CD8-positive, alpha-beta memory T cell (primary cell): Measurements from ENCODE around the gene USP47. TPM values are rescaled to one million over a fixed set of nuclear protein-coding genes. Genes with fewer than 3 reads are reported as not detected.
A peak's percentile ranks its signal among the peaks of the same experiment; 100 is the strongest.

Experiments
- CTCF ChIA-PET: fragments of 350-600 bp; sonication (Branson Sonifier 250); formaldehyde crosslinking; loops from one replicate; lab custom pipeline; 2021; ENCODE audit warnings: antibody characterized with exemption; lab: Charles Lee
- POLR2A ChIA-PET: fragments of 350-600 bp; sonication (Branson Sonifier 250); formaldehyde crosslinking; loops from one replicate; lab custom pipeline; 2021; ENCODE audit warnings: antibody characterized with exemption; lab: Charles Lee
- DNase-seq, 5 donors: peaks; one replicate each; pipeline versions ENCODE4 v3.0.0 to v3.0.0-alpha.2; 2020 to 2022; ENCODE audit warnings: mixed read lengths in 1 of 5
- H3K27ac ChIP-seq: one replicate; pipeline ENCODE4 v1.7.0; 2013; ENCODE audit warnings: low read depth, mild to moderate bottlenecking, low read length, moderate library complexity
- H3K27me3 ChIP-seq: 2 replicates; pipeline ENCODE4 v1.7.0; 2013; ENCODE audit warnings: low read length, mild to moderate bottlenecking; ENCODE audit not compliant: insufficient read depth, poor library complexity, severe bottlenecking
- H3K36me3 ChIP-seq: 2 replicates; pipeline ENCODE4 v1.7.0; 2013; ENCODE audit warnings: mild to moderate bottlenecking, low read length, moderate library complexity; ENCODE audit not compliant: insufficient read depth
- H3K4me1 ChIP-seq: 2 replicates; pipeline ENCODE4 v1.7.0; 2013; ENCODE audit warnings: mild to moderate bottlenecking, low read length, moderate library complexity; ENCODE audit not compliant: insufficient read depth
- H3K4me3 ChIP-seq: 2 replicates; pipeline ENCODE4 v1.7.0; 2013; ENCODE audit warnings: mild to moderate bottlenecking, low read length
- H3K9me3 ChIP-seq: 2 replicates; pipeline ENCODE4 v1.7.0; 2013; ENCODE audit warnings: mild to moderate bottlenecking, low read length
- H3K27ac Mint-ChIP-seq, 8 donors: one replicate each; pipeline ENCODE4 v1.8.0; 2020 to 2021; ENCODE audit warnings: mixed read lengths in 8 of 8, mild to moderate bottlenecking in 6 of 8, inconsistent platforms in 3 of 8, moderate library complexity in 3 of 8
- H3K27me3 Mint-ChIP-seq, 2 donors: one replicate each; pipeline ENCODE4 v1.8.0; 2020 to 2021; ENCODE audit warnings: mixed read lengths in 2 of 2, mild to moderate bottlenecking in 1 of 2, moderate library complexity in 1 of 2
- H3K36me3 Mint-ChIP-seq, 3 donors: one replicate each; pipeline ENCODE4 v1.8.0; 2020 to 2021; ENCODE audit warnings: mixed read lengths in 3 of 3, inconsistent platforms in 1 of 3, mild to moderate bottlenecking in 1 of 3
- H3K4me1 Mint-ChIP-seq, 3 donors: one replicate each; pipeline ENCODE4 v1.8.0; 2020 to 2021; ENCODE audit warnings: mixed read lengths in 3 of 3, inconsistent platforms in 1 of 3, mild to moderate bottlenecking in 1 of 3
- H3K4me3 Mint-ChIP-seq, 7 donors: one replicate each; pipeline ENCODE4 v1.8.0; 2020 to 2021; ENCODE audit warnings: mixed read lengths in 7 of 7, mild to moderate bottlenecking in 6 of 7, moderate library complexity in 4 of 7, inconsistent platforms in 2 of 7
- H3K9me3 Mint-ChIP-seq, 5 donors: one replicate each; pipeline ENCODE4 v1.8.0; 2020 to 2022; ENCODE audit warnings: mixed read lengths in 5 of 5, mild to moderate bottlenecking in 3 of 5, moderate library complexity in 2 of 5, inconsistent platforms in 1 of 5
- polyA plus RNA-seq: library from polyadenylated mRNA; unstranded; fragments of 300-500 nt; fragmentation: Illumina TruSeq; gene quantifications from one replicate; pipeline ENCODE4 v1.2.3, GENCODE V29; 2021
- total RNA-seq, 2 experiments: library from RNA; stranded (reverse); gene quantifications; one replicate each; pipeline ENCODE4 v1.2.3, GENCODE V29; 2021

The USP47 gene
- total and polyA plus RNA-seq, 3 experiments from 2014 or later, result 47.0 to 53.8 (median 50.2) TPM

DNA sequence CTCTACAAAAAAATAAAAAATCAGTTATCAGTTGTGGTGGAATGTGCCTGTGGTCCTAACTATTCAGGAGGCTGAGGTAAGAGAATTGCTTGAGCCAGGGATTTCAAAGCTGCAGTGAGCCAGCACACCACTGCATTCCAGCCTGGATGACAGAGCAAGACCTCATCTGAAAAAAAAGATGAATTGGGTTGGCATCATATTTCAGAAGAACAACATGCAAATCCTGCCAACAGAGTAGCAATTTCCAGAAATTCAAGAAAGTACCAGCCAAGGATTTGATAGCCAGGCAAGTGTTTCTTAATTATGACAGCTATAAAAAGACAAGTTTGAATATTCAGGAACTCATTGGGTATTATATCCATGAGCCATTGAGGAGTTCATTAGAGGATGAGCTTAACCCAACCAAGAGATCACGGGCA is 75.2 kb downstream of the USP47 start:
- no peaks in the 10 kb centered on the region for H3K9me3 ChIP-seq

DNA sequence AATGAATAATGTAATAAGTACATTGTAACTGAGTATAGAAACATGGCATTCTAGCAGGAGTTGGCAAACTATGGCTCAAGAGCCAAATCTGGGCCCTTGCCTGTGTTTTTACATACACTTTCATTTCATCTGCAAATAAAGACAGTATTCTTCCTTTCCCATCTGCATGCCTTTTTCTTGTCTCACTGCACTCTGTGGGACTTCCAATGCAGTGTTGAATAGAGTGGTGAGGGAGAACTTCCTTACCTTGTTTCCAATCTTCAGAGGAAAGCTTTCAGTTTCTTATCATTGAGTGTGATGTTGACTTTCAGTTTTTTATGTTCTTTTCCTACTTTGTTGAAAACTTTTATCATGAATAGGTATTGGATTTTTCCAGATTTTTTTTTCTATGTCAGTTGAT is 82.1 kb downstream of the USP47 start:
- POLR2A ChIA-PET, result no interaction called here
- no peak overlapping the region for H3K4me3 ChIP-seq
- DNase-seq, result no peak
- H3K9me3 Mint-ChIP-seq, result peaks cover 0 to 4% (median 0%) of the 10 kb centered on the region in 5 donors
- H3K27me3 Mint-ChIP-seq, result no peaks in the 10 kb centered on the region
- H3K9me3 ChIP-seq, result no peaks in the 10 kb centered on the region
- H3K27me3 ChIP-seq, result no peaks in the 10 kb centered on the region
- CTCF ChIA-PET, result no interaction called here
- no peaks in the 10 kb centered on the region for H3K4me1 ChIP-seq
- peak overlapping the region in 4 of 8 donors; percentile 8 to 57 (median 34) for H3K27ac Mint-ChIP-seq
- peaks cover 9 to 64% (median 27%) of the 10 kb centered on the region in 3 donors for H3K36me3 Mint-ChIP-seq
- no peak overlapping the region for H3K27ac ChIP-seq
- peaks cover 7 to 43% (median 19%) of the 10 kb centered on the region in 3 donors for H3K4me1 Mint-ChIP-seq
- no peak overlapping the region for H3K4me3 Mint-ChIP-seq
- H3K36me3 ChIP-seq, result peaks cover 4% of the 10 kb centered on the region

More for the DNA sequence above, 75.2 kb downstream of the USP47 start:
- ChIA-PET POLR2A (no interaction called here), CTCF (no interaction called here)
- Histone ChIP-seq H3K4me1 (no peaks in the 10 kb centered on the region), H3K36me3 (no peaks in the 10 kb centered on the region), H3K27me3 (no peaks in the 10 kb centered on the region), H3K27ac (no peak overlapping the region), H3K4me3 (no peak overlapping the region)
- Mint-ChIP-seq H3K4me3 (no peak overlapping the region), H3K27me3 (no peaks in the 10 kb centered on the region), H3K36me3 (peaks cover 0 to 30% (median 5%) of the 10 kb centered on the region in 3 donors), H3K27ac (peak overlapping the region in 1 of 8 donors; percentile 19), H3K9me3 (no peaks in the 10 kb centered on the region), H3K4me1 (peaks cover 0 to 11% (median 4%) of the 10 kb centered on the region in 3 donors)
- no peak for DNase-seq

- POLR2A ChIA-PET, result no interaction called here
- H3K4me3 ChIP-seq, result no peak overlapping the region
- peaks cover 39% of the 10 kb centered on the region for H3K36me3 ChIP-seq
- Mint-ChIP-seq H3K4me1 (peaks cover 3 to 24% (median 9%) of the 10 kb centered on the region in 3 donors), H3K9me3 (peaks cover 0 to 4% (median 0%) of the 10 kb centered on the region in 5 donors), H3K4me3 (no peak overlapping the region), H3K36me3 (peaks cover 15 to 76% (median 29%) of the 10 kb centered on the region in 3 donors), H3K27me3 (no peaks in the 10 kb centered on the region), H3K27ac (peak overlapping the region in 2 of 8 donors; percentile 9 to 18)
- H3K4me1 ChIP-seq, result no peaks in the 10 kb centered on the region
- no peak overlapping the region for H3K27ac ChIP-seq
- no peaks in the 10 kb centered on the region for H3K9me3 ChIP-seq
- no peaks in the 10 kb centered on the region for H3K27me3 ChIP-seq
- no peak for DNase-seq
- CTCF ChIA-PET, result interaction anchor here (1.4 kb wide), 1 partner anchor 115 kb away, joined by 3 read pairs; no protein-coding TSS in a partner anchor
These were observed 88.1 kb downstream of the USP47 start for GRCh38 chr11:11929920-11930319.

DNA sequence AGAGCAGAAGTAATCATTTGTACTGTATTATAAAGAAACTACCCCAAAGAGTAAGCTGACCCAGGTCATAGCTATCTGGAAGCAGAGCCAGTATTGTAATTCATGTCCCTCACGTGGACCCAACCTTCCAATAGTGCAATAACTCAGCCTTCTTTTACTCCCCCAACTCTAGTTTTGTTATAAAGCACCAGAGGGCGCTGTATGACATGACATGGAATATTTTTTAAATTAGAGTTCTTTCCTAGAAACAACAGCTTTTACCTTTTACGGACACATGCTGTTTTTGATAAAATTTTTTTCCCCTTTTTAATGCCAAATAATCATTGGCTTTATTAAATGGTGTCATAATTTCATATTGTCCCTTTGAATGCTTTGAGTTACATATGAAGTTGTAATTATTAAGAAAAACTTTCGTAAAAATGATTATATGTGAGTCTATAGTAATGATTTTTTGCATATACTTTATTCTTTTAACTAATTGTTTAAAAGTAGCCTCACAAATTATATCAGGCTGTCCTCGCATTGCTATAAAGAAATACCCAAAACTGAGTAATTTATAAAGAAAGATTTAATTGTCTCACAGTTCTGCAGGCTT is 89.8 kb downstream of the USP47 start:
- peaks cover 38% of the 10 kb centered on the region for H3K36me3 ChIP-seq

GRCh38 chr11:11935536-11935935 is 93.8 kb downstream of the USP47 start:
- H3K9me3 Mint-ChIP-seq, result no peaks in the 10 kb centered on the region
- H3K4me3 Mint-ChIP-seq, result no peak overlapping the region
- DNase-seq, result no peak
- H3K4me3 ChIP-seq, result no peak overlapping the region
- peaks cover 39% of the 10 kb centered on the region for H3K36me3 ChIP-seq
- no peaks in the 10 kb centered on the region for H3K4me1 ChIP-seq
- no peaks in the 10 kb centered on the region for H3K4me1 Mint-ChIP-seq
- H3K36me3 Mint-ChIP-seq, result peaks cover 14 to 84% (median 31%) of the 10 kb centered on the region in 3 donors
- POLR2A ChIA-PET, result no interaction called here
- H3K27ac Mint-ChIP-seq, result peak overlapping the region in 1 of 8 donors; percentile 12
- no peak overlapping the region for H3K27ac ChIP-seq
- CTCF ChIA-PET, result no interaction called here
- H3K27me3 ChIP-seq, result no peaks in the 10 kb centered on the region
- H3K9me3 ChIP-seq, result no peaks in the 10 kb centered on the region
- no peaks in the 10 kb centered on the region for H3K27me3 Mint-ChIP-seq

More for the DNA sequence above, 89.8 kb downstream of the USP47 start:
- ChIA-PET CTCF (interaction anchor here (0.6 to 2.5 kb wide), 3 partner anchors 18 to 136 kb away, joined by 3 to 21 read pairs (median 3); no protein-coding TSS in a partner anchor), POLR2A (no interaction called here)
- peak in 2 of 5 donors; percentile 11 to 22 for DNase-seq
- no peaks in the 10 kb centered on the region for H3K4me1 ChIP-seq
- no peaks in the 10 kb centered on the region for H3K27me3 ChIP-seq
- no peak overlapping the region for H3K4me3 Mint-ChIP-seq
- no peaks in the 10 kb centered on the region for H3K9me3 ChIP-seq
- H3K9me3 Mint-ChIP-seq, result peaks cover 0 to 4% (median 0%) of the 10 kb centered on the region in 5 donors
- no peak overlapping the region for H3K27ac ChIP-seq
- H3K27me3 Mint-ChIP-seq, result no peaks in the 10 kb centered on the region
- peaks cover 15 to 74% (median 27%) of the 10 kb centered on the region in 3 donors for H3K36me3 Mint-ChIP-seq
- H3K4me3 ChIP-seq, result no peak overlapping the region
- peak overlapping the region in 1 of 8 donors; percentile 68 for H3K27ac Mint-ChIP-seq
- peaks cover 1 to 13% (median 5%) of the 10 kb centered on the region in 3 donors for H3K4me1 Mint-ChIP-seq

- no peaks in the 10 kb centered on the region for H3K27me3 Mint-ChIP-seq
- H3K27ac ChIP-seq, result no peak overlapping the region
- peaks cover 8 to 87% (median 33%) of the 10 kb centered on the region in 3 donors for H3K36me3 Mint-ChIP-seq
- H3K9me3 ChIP-seq, result no peaks in the 10 kb centered on the region
- H3K4me3 Mint-ChIP-seq, result no peak overlapping the region
- H3K9me3 Mint-ChIP-seq, result no peaks in the 10 kb centered on the region
- no peak overlapping the region for H3K27ac Mint-ChIP-seq
- peaks cover 39% of the 10 kb centered on the region for H3K36me3 ChIP-seq
- H3K4me1 ChIP-seq, result no peaks in the 10 kb centered on the region
- H3K4me3 ChIP-seq, result no peak overlapping the region
- POLR2A ChIA-PET, result no interaction called here
- H3K27me3 ChIP-seq, result no peaks in the 10 kb centered on the region
- CTCF ChIA-PET, result no interaction called here
- DNase-seq, result no peak
- no peaks in the 10 kb centered on the region for H3K4me1 Mint-ChIP-seq
These were observed 95.7 kb downstream of the USP47 start for GRCh38 chr11:11937433-11937832.

DNA sequence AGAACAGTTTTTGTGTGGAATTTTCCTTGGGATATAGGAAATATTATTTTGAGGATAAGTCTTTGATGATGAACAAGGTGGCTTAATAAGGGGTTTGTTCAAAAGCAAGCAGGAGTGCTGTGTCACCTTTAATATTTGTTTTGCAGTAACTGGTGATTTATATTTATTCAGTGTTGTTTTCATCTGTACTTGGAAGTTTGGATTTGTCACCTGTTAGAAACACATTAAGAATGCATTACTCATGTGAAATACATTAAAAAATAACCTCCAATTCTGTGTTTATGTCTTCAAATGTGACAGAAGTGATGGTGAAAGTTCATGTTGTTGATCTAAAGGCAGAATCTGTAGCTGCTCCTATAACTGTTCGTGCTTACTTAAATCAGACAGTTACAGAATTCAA is 96.2 kb downstream of the USP47 start:
- no peaks in the 10 kb centered on the region for H3K9me3 ChIP-seq
- peaks cover 11 to 87% (median 32%) of the 10 kb centered on the region in 3 donors for H3K36me3 Mint-ChIP-seq
- peaks cover 40% of the 10 kb centered on the region for H3K36me3 ChIP-seq
- POLR2A ChIA-PET, result no interaction called here
- CTCF ChIA-PET, result no interaction called here
- H3K9me3 Mint-ChIP-seq, result no peaks in the 10 kb centered on the region
- no peaks in the 10 kb centered on the region for H3K27me3 Mint-ChIP-seq
- H3K4me1 Mint-ChIP-seq, result no peaks in the 10 kb centered on the region
- DNase-seq, result no peak
- no peaks in the 10 kb centered on the region for H3K27me3 ChIP-seq
- H3K27ac ChIP-seq, result no peak overlapping the region
- no peak overlapping the region for H3K4me3 ChIP-seq
- H3K4me1 ChIP-seq, result no peaks in the 10 kb centered on the region
- H3K4me3 Mint-ChIP-seq, result no peak overlapping the region
- peak overlapping the region in 3 of 8 donors; percentile 22 to 65 (median 29) for H3K27ac Mint-ChIP-seq

DNA sequence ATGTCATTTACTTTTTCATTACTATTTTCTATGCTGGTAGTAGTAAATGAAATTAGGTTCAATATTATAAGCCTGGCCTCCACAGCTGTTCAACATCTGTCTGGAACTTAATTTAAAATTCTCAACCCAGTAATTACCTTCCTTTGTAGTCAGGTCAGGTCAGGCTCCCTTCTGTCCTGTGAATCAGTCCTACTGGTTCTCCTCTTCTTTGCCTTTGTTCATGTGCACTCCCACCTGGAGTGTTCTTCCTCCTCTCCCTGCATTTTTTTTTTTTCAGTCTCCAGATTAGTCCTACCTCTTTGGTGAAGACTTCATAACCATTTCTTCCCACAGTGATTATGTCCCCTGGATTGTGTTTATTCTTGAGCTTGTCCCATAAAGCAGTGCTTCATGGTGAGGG is 98.8 kb downstream of the USP47 start:
- no peaks in the 10 kb centered on the region for H3K9me3 Mint-ChIP-seq
- Histone ChIP-seq H3K4me1 (no peaks in the 10 kb centered on the region), H3K36me3 (peaks cover 28% of the 10 kb centered on the region), H3K27me3 (no peaks in the 10 kb centered on the region), H3K4me3 (no peak overlapping the region), H3K27ac (no peak overlapping the region), H3K9me3 (no peaks in the 10 kb centered on the region)
- peaks cover 11 to 88% (median 22%) of the 10 kb centered on the region in 3 donors for H3K36me3 Mint-ChIP-seq
- peak overlapping the region in 2 of 8 donors; percentile 6 to 67 for H3K27ac Mint-ChIP-seq
- POLR2A ChIA-PET, result interaction anchor here (0.6 kb wide), 1 partner anchor 1267 kb away, joined by 5 read pairs; no protein-coding TSS in a partner anchor
- H3K4me1 Mint-ChIP-seq, result no peaks in the 10 kb centered on the region
- H3K27me3 Mint-ChIP-seq, result no peaks in the 10 kb centered on the region
- H3K4me3 Mint-ChIP-seq, result no peak overlapping the region
- CTCF ChIA-PET, result no interaction called here
- no peak for DNase-seq
